GM12878 (cell line): ENCODE measurements around the gene SLC37A1. TPM values are rescaled to one million over a fixed set of nuclear protein-coding genes. Genes with fewer than 3 reads are reported as not detected.

Experiments used
- ASH2L ChIP-seq: fragments of 300-600, 200-600 bp; sonication (generic); IDR thresholded peaks from 2 replicates; pipeline ENCODE4 v1.6.1; 2017; ENCODE audit warnings: low read depth, mild to moderate bottlenecking, borderline replicate concordance
- BHLHE40 ChIP-seq, 2 experiments: fragments of 450-650 bp in 1 of 2; IDR thresholded peaks; 2 replicates each; pipeline ENCODE4 v1.6.1; 2011 to 2017; ENCODE audit warnings: low read depth in 2 of 2, borderline replicate concordance in 1 of 2, improper control_type of control experiment in 1 of 2, low read length in 1 of 2, mild to moderate bottlenecking in 1 of 2
- E4F1 ChIP-seq: fragments of 450-650 bp; IDR thresholded peaks from 2 replicates; pipeline ENCODE4 v1.6.1; 2018; ENCODE audit warnings: borderline replicate concordance, mild to moderate bottlenecking; ENCODE audit not compliant: partially characterized antibody
- ELK1 ChIP-seq: IDR thresholded peaks from 2 replicates; pipeline ENCODE4 v1.6.1; 2012; ENCODE audit warnings: low read depth, low read length, improper control_type of control experiment
- JUNB ChIP-seq: IDR thresholded peaks from 2 replicates; pipeline ENCODE4 v1.6.1; 2016; ENCODE audit warnings: antibody characterized with exemption, mild to moderate bottlenecking
- KDM1A ChIP-seq: fragments of 200-600 bp; sonication (generic); IDR thresholded peaks from 2 replicates; pipeline ENCODE4 v1.6.1; 2016; ENCODE audit warnings: borderline replicate concordance
- MYB ChIP-seq: fragments of 150-350 bp; IDR thresholded peaks from 2 replicates; pipeline ENCODE4 v1.6.1; 2014; ENCODE audit warnings: mild to moderate bottlenecking, low read depth, low read length, borderline replicate concordance
- PAX5 ChIP-seq: IDR thresholded peaks from 2 replicates; pipeline ENCODE4 v1.6.1; 2011; ENCODE audit warnings: low read depth, low read length, borderline replicate concordance
- POLR2AphosphoS5 ChIP-seq: IDR thresholded peaks from 2 replicates; pipeline ENCODE4 v1.6.1; 2011; ENCODE audit warnings: mild to moderate bottlenecking, low read length, inconsistent platforms
- RAD21 ChIP-seq: IDR thresholded peaks from 2 replicates; pipeline ENCODE4 v1.6.1; 2011; ENCODE audit warnings: mild to moderate bottlenecking, low read depth, low read length, moderate library complexity; ENCODE audit not compliant: insufficient read depth
- RBBP5 ChIP-seq: fragments of 200-600 bp; sonication (generic); conservative IDR thresholded peaks from 2 replicates; pipeline ENCODE4 v1.6.1; 2016
- RELB ChIP-seq: fragments of 450-650 bp; IDR thresholded peaks from 2 replicates; pipeline ENCODE4 v1.6.1; 2017; ENCODE audit warnings: low read depth, mild to moderate bottlenecking, moderate library complexity
- SIX5 ChIP-seq: IDR thresholded peaks from 2 replicates; pipeline ENCODE4 v1.6.1; 2011; ENCODE audit warnings: mild to moderate bottlenecking, low read depth, low read length, moderate library complexity; ENCODE audit not compliant: severe bottlenecking
- SKIL ChIP-seq: fragments of 450-650 bp; IDR thresholded peaks from 2 replicates; pipeline ENCODE4 v1.6.1; 2017; ENCODE audit warnings: mild to moderate bottlenecking, low read depth, inconsistent platforms; ENCODE audit not compliant: poor library complexity, severe bottlenecking
- SPI1 ChIP-seq: IDR thresholded peaks from 2 replicates; pipeline ENCODE4 v1.6.1; 2011; ENCODE audit warnings: low read depth, mild to moderate bottlenecking, low read length, moderate library complexity, borderline replicate concordance; ENCODE audit not compliant: insufficient read depth
- SUZ12 ChIP-seq: fragments of 200-600 bp; sonication (generic); IDR thresholded peaks from one replicate; pipeline ENCODE4 v1.6.1; 2018; ENCODE audit warnings: antibody characterized with exemption, mild to moderate bottlenecking; ENCODE audit not compliant: unreplicated experiment
- ZBTB4 ChIP-seq: fragments of 450-650 bp; formaldehyde crosslinking; IDR thresholded peaks from 2 replicates; pipeline ENCODE4 v1.4.0; 2022; ENCODE audit warnings: mild to moderate bottlenecking, moderate library complexity
- ZNF207 ChIP-seq: fragments of 450-650 bp; IDR thresholded peaks from 2 replicates; pipeline ENCODE4 v1.6.1; 2014; ENCODE audit warnings: antibody characterized with exemption, mild to moderate bottlenecking, borderline replicate concordance
- polyA plus RNA-seq, 11 experiments: library from polyadenylated mRNA; depleted of rRNA in 4 of 11; unstranded in 6 of 11; stranded (reverse) in 5 of 11; fragments of >200 nt; fragmentation: Nextera tagmentation in 4 of 11; fragmentation: Illumina TruSeq in 1 of 11; extraction: Ambion mirVana in 4 of 11; extraction: Trizol in 1 of 11; gene quantifications; 1 replicate in 1 of 11; 2 replicates in 10 of 11; pipeline versions ENCODE4 v1.2.1 to v1.2.3, GENCODE V29; 2011 to 2016; ENCODE audit warnings: inconsistent platforms in 2 of 11, missing spikeins in 2 of 11, low read depth in 1 of 11
- total RNA-seq, 4 experiments: library from RNA; depleted of rRNA in 3 of 4; stranded (reverse); fragments of >200 nt in 3 of 4; fragmentation: Illumina TruSeq in 1 of 4; extraction: Trizol in 1 of 4; gene quantifications; 2 replicates each; pipeline versions ENCODE4 v1.2.1 to v1.2.3, GENCODE V29; 2013 to 2021

The SLC37A1 gene
- total and polyA plus RNA-seq, 10 of the 15 experiments (the other 5 are each of a cell fraction or from before 2014, with no cell fraction given), result 1.1 to 35.5 (median 24.4) TPM

GRCh38 chr21:42532466-42533181, 19.0 kb downstream of the SLC37A1 start (continued):
- TF ChIP-seq E4F1 (no peak), RBBP5 (no peak), SIX5 (no peak), BHLHE40 (IDR thresholded peaks at IDR 0.05; ENCODE audit: borderline replicate concordance in 1 of 2, low read depth in 2 of 2, low read length in 1 of 2) (peak; percentile 95 to 99), POLR2AphosphoS5 (no peak; the same call in 1 of the 2 replicates), SUZ12 (no peak), ELK1 (no peak), JUNB (no peak), MYB (no peak), RELB (no peak), KDM1A (no peak), ZNF207 (no peak), SKIL (no peak), ZBTB4 (CRISPR knock-in tag) (peak; percentile 87), PAX5 (peak; percentile 40; the same call in 1 of the 2 replicates), ASH2L (no peak), RAD21 (no peak), SPI1 (no peak)
